GM08714 (cell line): ENCODE data around the gene SEMA4A.
"Not testable (repeated sequence)": the region's sequence is repeated elsewhere in the genome, so short reads cannot be mapped to it uniquely, and the experiment has no call there.

Source experiments
- H3K4me3 ChIP-seq: fragments of 200-500 bp; sonication (Bioruptor generic); 2 replicates; pipeline ENCODE4 v1.5.1; 2014; ENCODE audit warnings: mild to moderate bottlenecking, low read length, inconsistent platforms
- ZNF274 ChIP-seq: IDR thresholded peaks from 2 replicates; pipeline ENCODE4 v1.6.1; 2012; ENCODE audit warnings: mild to moderate bottlenecking, low read depth, low read length

SEMA4A gene

DNA sequence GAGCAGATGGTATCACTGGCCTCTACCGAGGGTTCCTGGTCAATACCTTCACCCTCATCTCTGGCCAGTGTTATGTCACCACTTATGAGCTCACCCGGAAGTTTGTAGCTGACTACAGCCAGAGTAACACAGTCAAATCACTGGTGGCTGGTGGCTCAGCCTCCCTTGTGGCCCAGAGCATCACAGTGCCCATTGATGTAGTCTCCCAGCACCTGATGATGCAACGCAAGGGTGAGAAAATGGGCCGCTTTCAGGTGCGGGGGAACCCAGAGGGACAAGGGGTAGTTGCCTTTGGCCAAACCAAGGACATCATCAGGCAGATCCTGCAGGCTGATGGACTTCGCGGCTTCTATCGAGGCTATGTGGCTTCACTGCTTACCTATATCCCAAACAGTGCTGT, 46.7 kb downstream of the SEMA4A start:
- no peak overlapping the region for H3K4me3 ChIP-seq
- no peak for TF ChIP-seq ZNF274

GRCh38 chr1:156203331-156203730, 49.9 kb downstream of the SEMA4A start:
- no peak for TF ChIP-seq ZNF274
- H3K4me3 ChIP-seq: no peak overlapping the region

DNA sequence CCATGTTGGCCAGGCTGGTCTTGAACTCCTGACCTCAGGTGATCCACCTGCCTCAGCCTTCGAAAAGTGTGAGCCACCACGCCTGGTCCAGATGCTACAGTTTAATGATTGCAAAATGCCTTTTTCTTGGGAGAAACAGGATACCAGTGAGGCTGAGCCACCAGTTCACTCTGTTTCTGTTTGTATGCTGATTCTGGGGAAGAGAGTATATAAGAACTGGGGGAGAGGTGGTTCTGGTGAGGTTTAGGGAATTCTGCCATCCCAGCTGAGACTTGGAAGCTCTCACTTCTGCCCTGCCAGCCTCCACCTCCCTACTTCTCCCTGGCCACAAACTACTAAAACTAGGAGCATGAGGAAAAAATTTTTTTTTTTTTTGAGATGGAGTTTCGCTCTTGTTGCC, 51.3 kb downstream of the SEMA4A start:
- TF ChIP-seq ZNF274: no peak
- no peak overlapping the region for H3K4me3 ChIP-seq

GRCh38 chr1:156211243-156211642, 57.9 kb downstream of the SEMA4A start:
- no peak overlapping the region for H3K4me3 ChIP-seq
- TF ChIP-seq ZNF274: no peak

DNA sequence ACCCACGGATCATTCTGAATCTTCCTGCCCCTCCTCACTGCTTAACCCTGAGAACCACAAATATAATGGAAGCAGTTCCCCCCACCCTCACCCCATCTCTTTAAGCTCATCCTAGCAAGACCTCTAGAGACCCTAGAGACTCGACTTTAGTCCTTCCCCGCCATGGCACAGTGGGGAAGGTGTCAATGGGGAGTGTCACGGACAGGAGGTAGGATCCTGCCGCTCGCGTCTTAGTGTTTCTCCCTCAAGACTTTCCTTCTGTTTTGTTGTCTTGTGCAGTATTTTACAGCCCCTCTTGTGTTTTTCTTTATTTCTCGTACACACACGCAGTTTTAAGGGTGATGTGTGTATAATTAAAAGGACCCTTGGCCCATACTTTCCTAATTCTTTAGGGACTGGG, 58.7 kb downstream of the SEMA4A start:
- TF ChIP-seq ZNF274: no peak
- H3K4me3 ChIP-seq: peak overlapping the region; percentile 89; the same call in 1 of the 2 replicates

- H3K4me3 ChIP-seq: peak within 1 kb of the TSS; percentile 89
- no peak for TF ChIP-seq ZNF274
Observed at GRCh38 chr1:156212833-156213643, 59.7 kb downstream of the SEMA4A start, which contains the start of gene PMF1. Gene PMF1 (plus strand): TSS chr1:156213007. CDS start chr1:156213016, 9 bp downstream.

- no peak for TF ChIP-seq ZNF274
Observed at GRCh38 chr1:156213644-156213966, 60.2 kb downstream of the SEMA4A start.

DNA sequence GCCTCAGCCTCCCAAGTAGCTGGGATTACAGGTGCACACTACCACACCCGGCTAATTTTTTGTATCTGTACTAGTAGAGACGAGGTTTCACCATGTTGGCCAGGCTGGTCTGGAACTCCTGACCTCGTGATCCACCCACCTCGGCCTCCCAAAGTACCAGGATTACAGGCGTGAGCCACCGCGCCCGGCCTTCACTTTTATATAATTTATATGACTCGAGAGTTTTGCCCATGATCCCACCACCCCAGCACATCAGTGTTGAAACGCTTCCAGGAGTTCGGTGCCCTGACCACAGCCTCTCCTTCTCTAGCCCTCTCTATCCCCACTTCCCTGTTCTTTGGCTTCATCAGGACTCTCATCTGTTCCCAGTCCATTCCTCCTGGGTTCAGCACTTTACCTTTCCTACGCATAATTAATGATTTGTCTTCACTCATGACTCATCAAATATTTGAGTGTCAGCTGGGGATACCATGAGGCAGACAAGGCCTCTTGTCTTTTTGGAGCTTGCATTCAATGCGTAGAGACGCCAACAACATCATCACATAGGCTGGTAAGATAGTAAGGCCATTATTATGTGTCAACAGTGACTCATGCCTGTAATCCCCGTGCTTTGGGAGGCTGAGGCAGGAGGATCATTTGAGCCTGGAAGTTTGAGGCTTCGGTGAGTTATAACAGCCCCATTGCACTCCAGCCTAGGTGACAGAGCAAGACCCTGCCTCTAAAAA, 60.8 kb downstream of the SEMA4A start:
- no peak for TF ChIP-seq ZNF274
- peak overlapping the region; percentile 89 for H3K4me3 ChIP-seq

More at GRCh38 chr1:156213644-156213966, 60.2 kb downstream of the SEMA4A start:
- peak overlapping the region; percentile 89 for H3K4me3 ChIP-seq

- H3K4me3 ChIP-seq: not testable (repeated sequence)
Observed at GRCh38 chr1:156216361-156217086, 63.1 kb downstream of the SEMA4A start.

- TF ChIP-seq ZNF274: no peak
Observed at GRCh38 chr1:156217871-156218270, 64.5 kb downstream of the SEMA4A start.

DNA sequence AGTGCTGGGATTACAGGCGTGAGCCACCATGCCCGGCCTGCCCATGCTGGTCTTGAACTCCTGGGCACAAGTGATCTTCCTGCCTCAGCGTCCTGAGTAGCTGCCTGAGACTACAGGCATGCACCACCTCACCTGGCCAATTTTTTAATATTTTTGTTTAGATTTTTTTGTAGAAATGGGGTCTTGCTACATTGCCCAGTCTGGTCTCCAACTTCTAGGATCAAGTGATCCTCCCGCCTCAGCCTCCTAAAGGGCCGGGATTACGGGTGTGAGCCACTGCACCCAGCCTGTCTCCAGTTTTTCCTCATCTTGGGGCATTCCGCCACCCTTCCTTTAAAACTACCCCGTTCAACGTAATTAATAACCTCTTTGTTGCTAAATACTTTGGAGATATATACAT, 66.8 kb downstream of the SEMA4A start:
- TF ChIP-seq ZNF274: no peak
- no peak overlapping the region for H3K4me3 ChIP-seq

More at GRCh38 chr1:156217871-156218270, 64.5 kb downstream of the SEMA4A start:
- H3K4me3 ChIP-seq: peak overlapping the region; percentile 18; the same call in 1 of the 2 replicates

- TF ChIP-seq ZNF274: no peak
- H3K4me3 ChIP-seq: no peak overlapping the region
Observed at GRCh38 chr1:156221986-156222692, 68.8 kb downstream of the SEMA4A start.

GRCh38 chr1:156225677-156226014, 72.3 kb downstream of the SEMA4A start:
- TF ChIP-seq ZNF274: no peak
- H3K4me3 ChIP-seq: peak overlapping the region; percentile 32; the same call in 1 of the 2 replicates

- H3K4me3 ChIP-seq: peak overlapping the region; percentile 32; the same call in 1 of the 2 replicates
- no peak for TF ChIP-seq ZNF274
Observed at GRCh38 chr1:156226116-156226538, 72.7 kb downstream of the SEMA4A start.

GRCh38 chr1:156226782-156227181, 73.4 kb downstream of the SEMA4A start:
- no peak for TF ChIP-seq ZNF274

More at GRCh38 chr1:156226782-156227181, 73.4 kb downstream of the SEMA4A start:
- H3K4me3 ChIP-seq: no peak overlapping the region; the same call in 1 of the 2 replicates
